NB4 (cell line): ENCODE measurements around the gene RNU11.

Source experiments
- CTCF ChIP-seq: IDR thresholded peaks from one replicate; pipeline ENCODE4 v1.5.1; 2012; ENCODE audit warnings: low read depth, low read length
- MAX ChIP-seq: IDR thresholded peaks from 2 replicates; pipeline ENCODE4 v1.6.1; 2011; ENCODE audit warnings: low read depth, low read length
- POLR2A ChIP-seq: IDR thresholded peaks from 2 replicates; pipeline ENCODE4 v1.6.1; 2011; ENCODE audit warnings: mild to moderate bottlenecking; ENCODE audit not compliant: insufficient read length; ENCODE audit errors: extremely low read depth

GRCh38 chr1:28613175-28613574, 35.2 kb upstream of the RNU11 start:
- TF ChIP-seq CTCF (no peak), MAX (no peak), POLR2A (no peak)
